OCI-LY7 (cell line): ENCODE data around the gene PHACTR1. TPM values are rescaled to one million over a fixed set of nuclear protein-coding genes. Genes with fewer than 3 reads are reported as not detected.

Experiments
- BruUV-seq: library from RNA; stranded (reverse); fragments of 400-500 nt; replicated peaks from 2 replicates; lab custom pipeline; 2021; lab: Mats Ljungman, UMichigan
- CTCF ChIA-PET: fragments of 300-600 bp; sonication (Branson Sonifier 250); formaldehyde crosslinking; loops from one replicate; lab custom pipeline; 2022; ENCODE audit warnings: antibody characterized with exemption; ENCODE audit not compliant: unreplicated experiment; lab: Charles Lee
- POLR2A ChIA-PET: fragments of 300-600 bp; sonication (Branson Sonifier 250); formaldehyde crosslinking; loops from one replicate; lab custom pipeline; 2022; ENCODE audit warnings: antibody characterized with exemption; lab: Charles Lee
- DNase-seq: peaks from one replicate; pipeline ENCODE4 v3.0.0-alpha.2; 2015; ENCODE audit warnings: low spot score
- H2AFZ ChIP-seq: fragments of 200-600 bp; sonication (generic), shearing (Covaris generic); 2 replicates; pipeline ENCODE4 v1.6.1; 2014; ENCODE audit warnings: mild to moderate bottlenecking, antibody characterized with exemption, low read length, moderate library complexity
- H3K27ac ChIP-seq: fragments of 200-600 bp; sonication (generic); 2 replicates; pipeline ENCODE4 v1.5.1; 2014; ENCODE audit warnings: mixed run types, low read depth, mild to moderate bottlenecking, moderate library complexity, low read length, inconsistent platforms; ENCODE audit not compliant: poor library complexity, severe bottlenecking
- H3K36me3 ChIP-seq: fragments of 200-600 bp; sonication (generic); 2 replicates; pipeline ENCODE4 v1.6.1; 2014; ENCODE audit warnings: mild to moderate bottlenecking, antibody characterized with exemption, low read length, moderate library complexity, mixed read lengths; ENCODE audit not compliant: insufficient read depth
- H3K4me1 ChIP-seq: fragments of 200-600 bp; sonication (generic); 2 replicates; pipeline ENCODE4 v1.5.1; 2014; ENCODE audit warnings: mild to moderate bottlenecking, low read length; ENCODE audit not compliant: insufficient read depth, poor library complexity, severe bottlenecking
- H3K4me2 ChIP-seq: fragments of 200-600 bp; sonication (generic); 2 replicates; pipeline ENCODE4 v1.6.1; 2014; ENCODE audit warnings: mild to moderate bottlenecking, low read length
- H3K4me3 ChIP-seq: fragments of 200-600 bp; sonication (generic); 2 replicates; pipeline ENCODE4 v1.5.1; 2014; ENCODE audit warnings: mild to moderate bottlenecking, low read depth, low read length; ENCODE audit not compliant: poor library complexity, severe bottlenecking
- H3K79me2 ChIP-seq: fragments of 200-600 bp; sonication (generic); 2 replicates; pipeline ENCODE4 v1.6.1; 2016; ENCODE audit warnings: low read depth, mild to moderate bottlenecking, low read length, moderate library complexity, mixed read lengths; ENCODE audit not compliant: insufficient read depth
- H3K9me2 ChIP-seq: fragments of 200-600 bp; sonication (generic); 2 replicates; pipeline ENCODE4 v1.6.1; 2016; ENCODE audit warnings: mild to moderate bottlenecking, low read length, mixed read lengths; ENCODE audit not compliant: insufficient read depth
- H3K9me3 ChIP-seq: fragments of 200-600 bp; sonication (generic); 2 replicates; pipeline ENCODE4 v1.6.1; 2014; ENCODE audit warnings: mild to moderate bottlenecking, mixed run types, low read length, mixed read lengths
- H4K20me1 ChIP-seq: fragments of 200-600 bp; sonication (generic); 2 replicates; pipeline ENCODE4 v1.6.1; 2014; ENCODE audit warnings: mild to moderate bottlenecking, antibody characterized with exemption, low read length, moderate library complexity, mixed read lengths; ENCODE audit not compliant: insufficient read depth
- EZH2phosphoT487 ChIP-seq: fragments of 200-600 bp; sonication (generic); IDR thresholded peaks from 2 replicates; pipeline ENCODE4 v1.6.1; 2018; ENCODE audit warnings: low read depth, borderline replicate concordance, mild to moderate bottlenecking, mixed run types, antibody characterized with exemption, low read length, moderate library complexity, mixed read lengths
- intact Hi-C: fragments of 100-400 bp; cut with micrococcal nuclease; formaldehyde crosslinking; loops from one replicate; pipeline ENCODE4 v1.10.0; 2022; ENCODE audit not compliant: unreplicated experiment
- total RNA-seq, 2 experiments: library from RNA; depleted of rRNA in 1 of 2; stranded (reverse); fragments of >200 nt in 1 of 2; shearing (Covaris generic) in 1 of 2; gene quantifications; 2 replicates each; pipeline ENCODE4 v1.2.3, GENCODE V29; 2014 to 2022
- TF ChIP-seq, protein P1 (sequence below): fragments of 200-600 bp; sonication (generic); conservative IDR thresholded peaks from 2 replicates; pipeline ENCODE4 v1.5.1; 2014; ENCODE audit warnings: mild to moderate bottlenecking, antibody characterized with exemption, low read length, moderate library complexity, mixed read lengths

PHACTR1 gene
- total RNA-seq, 2 experiments from 2014 or later, result 25.1 to 46.6 TPM

DNA sequence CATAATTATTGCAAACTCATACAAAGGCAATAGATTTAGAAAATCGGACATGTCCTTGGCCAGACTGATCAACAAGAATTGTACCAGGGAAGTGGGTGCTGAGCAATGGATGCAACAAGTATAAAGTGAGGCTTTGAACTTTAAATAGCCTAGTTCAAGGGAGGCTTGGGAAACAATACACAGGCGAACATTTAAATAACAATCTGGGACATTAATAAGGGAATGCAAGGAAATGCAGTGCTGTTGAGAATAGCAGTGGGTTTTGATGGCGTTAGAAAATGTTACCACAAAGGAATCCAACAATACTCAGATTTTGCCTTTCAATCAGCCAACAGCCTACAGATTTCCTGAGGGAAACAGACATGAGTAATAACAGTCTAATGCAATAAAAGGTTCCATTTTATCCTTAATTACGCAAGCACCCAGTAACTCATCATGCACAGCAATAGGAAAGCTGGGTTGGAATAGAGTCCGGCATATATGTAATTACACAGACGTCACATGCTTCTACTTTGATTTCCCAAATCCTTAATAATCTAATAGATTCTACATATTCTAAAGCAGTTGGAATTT, 134.6 kb downstream of the PHACTR1 start:
- no peak for TF ChIP-seq EZH2phosphoT487
- TF ChIP-seq, protein P1, sequence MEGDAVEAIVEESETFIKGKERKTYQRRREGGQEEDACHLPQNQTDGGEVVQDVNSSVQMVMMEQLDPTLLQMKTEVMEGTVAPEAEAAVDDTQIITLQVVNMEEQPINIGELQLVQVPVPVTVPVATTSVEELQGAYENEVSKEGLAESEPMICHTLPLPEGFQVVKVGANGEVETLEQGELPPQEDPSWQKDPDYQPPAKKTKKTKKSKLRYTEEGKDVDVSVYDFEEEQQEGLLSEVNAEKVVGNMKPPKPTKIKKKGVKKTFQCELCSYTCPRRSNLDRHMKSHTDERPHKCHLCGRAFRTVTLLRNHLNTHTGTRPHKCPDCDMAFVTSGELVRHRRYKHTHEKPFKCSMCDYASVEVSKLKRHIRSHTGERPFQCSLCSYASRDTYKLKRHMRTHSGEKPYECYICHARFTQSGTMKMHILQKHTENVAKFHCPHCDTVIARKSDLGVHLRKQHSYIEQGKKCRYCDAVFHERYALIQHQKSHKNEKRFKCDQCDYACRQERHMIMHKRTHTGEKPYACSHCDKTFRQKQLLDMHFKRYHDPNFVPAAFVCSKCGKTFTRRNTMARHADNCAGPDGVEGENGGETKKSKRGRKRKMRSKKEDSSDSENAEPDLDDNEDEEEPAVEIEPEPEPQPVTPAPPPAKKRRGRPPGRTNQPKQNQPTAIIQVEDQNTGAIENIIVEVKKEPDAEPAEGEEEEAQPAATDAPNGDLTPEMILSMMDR, result no peak
- H3K79me2 ChIP-seq, result no peaks in the 10 kb centered on the region
- no peak overlapping the region for H3K4me3 ChIP-seq
- no peaks in the 10 kb centered on the region for H3K9me3 ChIP-seq
- BruUV-seq, result no TSS peak
- no peak for DNase-seq
- intact Hi-C loops, result no loop called here
- no peaks in the 10 kb centered on the region for H3K4me1 ChIP-seq
- no peak overlapping the region for H2AFZ ChIP-seq
- no peaks in the 10 kb centered on the region for H4K20me1 ChIP-seq
- POLR2A ChIA-PET, result no interaction called here
- no peaks in the 10 kb centered on the region for H3K9me2 ChIP-seq
- H3K27ac ChIP-seq, result no peak overlapping the region
- CTCF ChIA-PET, result no interaction called here
- no peaks in the 10 kb centered on the region for H3K36me3 ChIP-seq
- no peak overlapping the region for H3K4me2 ChIP-seq

DNA sequence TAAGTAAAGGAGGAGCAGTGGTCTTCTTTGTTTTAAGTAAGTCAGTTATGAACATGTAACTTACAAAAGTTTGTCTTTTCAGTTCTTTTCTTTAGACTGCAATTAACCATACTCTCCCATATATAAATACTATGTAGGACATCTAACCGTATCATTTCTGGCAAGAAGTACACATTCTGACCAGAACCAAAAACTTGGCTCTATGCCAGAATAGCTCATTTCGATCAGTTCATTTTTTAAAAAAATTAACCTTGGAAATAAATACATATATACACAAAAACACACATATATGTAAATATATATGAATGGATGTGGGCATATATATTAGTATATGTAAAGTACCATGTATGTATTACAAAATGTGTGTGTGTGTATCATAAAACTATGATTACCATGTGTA, 145.0 kb downstream of the PHACTR1 start:
- Histone ChIP-seq H3K4me3 (no peak overlapping the region), H3K4me1 (no peaks in the 10 kb centered on the region), H2AFZ (no peak overlapping the region), H3K79me2 (no peaks in the 10 kb centered on the region), H3K27ac (no peak overlapping the region), H3K36me3 (no peaks in the 10 kb centered on the region), H4K20me1 (no peaks in the 10 kb centered on the region), H3K9me3 (no peaks in the 10 kb centered on the region), H3K9me2 (no peaks in the 10 kb centered on the region), H3K4me2 (no peak overlapping the region)
- POLR2A ChIA-PET, result no interaction called here
- intact Hi-C loops, result no loop called here
- no peak for TF ChIP-seq EZH2phosphoT487
- TF ChIP-seq, protein P1, result no peak
- BruUV-seq, result no TSS peak
- no peak for DNase-seq
- CTCF ChIA-PET, result no interaction called here

DNA sequence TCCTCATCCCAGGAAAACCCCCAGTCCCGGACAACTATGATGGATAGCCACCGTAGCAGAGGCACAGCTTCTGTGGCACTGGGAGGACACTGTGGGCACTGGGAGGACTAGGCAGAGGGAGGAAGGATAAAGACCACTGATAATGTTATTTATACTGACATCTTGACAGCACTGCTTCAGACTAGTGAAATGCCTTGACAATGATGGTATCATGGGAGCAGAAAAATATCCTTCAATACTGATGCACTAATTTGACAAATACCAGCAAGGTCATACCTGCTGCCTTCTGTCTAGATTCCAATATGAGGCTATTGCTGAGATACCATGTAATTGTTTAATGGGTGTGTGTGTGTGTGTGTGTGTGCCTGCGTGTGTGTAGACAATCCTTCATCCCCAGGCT, 148.6 kb downstream of the PHACTR1 start:
- intact Hi-C loops, result no loop called here
- no peak overlapping the region for H2AFZ ChIP-seq
- no peak overlapping the region for H3K4me2 ChIP-seq
- ChIA-PET POLR2A (no interaction called here), CTCF (no interaction called here)
- H4K20me1 ChIP-seq, result no peaks in the 10 kb centered on the region
- no peak for DNase-seq
- no peaks in the 10 kb centered on the region for H3K79me2 ChIP-seq
- no peaks in the 10 kb centered on the region for H3K36me3 ChIP-seq
- H3K4me3 ChIP-seq, result no peak overlapping the region
- no peaks in the 10 kb centered on the region for H3K9me2 ChIP-seq
- H3K27ac ChIP-seq, result no peak overlapping the region
- no peak for TF ChIP-seq EZH2phosphoT487
- TF ChIP-seq, protein P1, result no peak
- BruUV-seq, result no TSS peak
- no peaks in the 10 kb centered on the region for H3K4me1 ChIP-seq
- H3K9me3 ChIP-seq, result no peaks in the 10 kb centered on the region
